ENCODE results near the gene SYNJ2.
A peak's percentile ranks its signal among the peaks of the same experiment; 100 is the strongest.

SYNJ2 gene

DNA sequence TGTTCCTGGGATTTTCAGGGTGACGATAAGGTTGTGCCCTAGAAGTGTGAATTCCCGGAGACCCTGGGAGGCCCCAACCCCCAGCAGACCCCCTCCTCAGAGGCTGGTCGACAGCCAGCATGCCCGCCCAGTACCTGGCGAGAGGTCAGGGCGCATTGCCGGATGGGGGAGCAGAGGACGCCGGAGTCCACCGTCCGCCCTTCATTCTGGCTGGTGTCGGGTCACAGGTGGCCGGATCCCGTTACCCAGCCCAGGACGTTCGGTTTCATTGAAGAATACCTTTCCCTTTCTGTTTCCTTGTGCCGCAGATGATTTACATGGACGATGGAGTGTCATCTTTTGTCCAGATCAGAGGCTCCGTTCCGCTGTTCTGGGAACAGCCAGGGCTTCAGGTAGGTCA, 61.3 kb downstream of the SYNJ2 start:
- no peak for DNase-seq

DNA sequence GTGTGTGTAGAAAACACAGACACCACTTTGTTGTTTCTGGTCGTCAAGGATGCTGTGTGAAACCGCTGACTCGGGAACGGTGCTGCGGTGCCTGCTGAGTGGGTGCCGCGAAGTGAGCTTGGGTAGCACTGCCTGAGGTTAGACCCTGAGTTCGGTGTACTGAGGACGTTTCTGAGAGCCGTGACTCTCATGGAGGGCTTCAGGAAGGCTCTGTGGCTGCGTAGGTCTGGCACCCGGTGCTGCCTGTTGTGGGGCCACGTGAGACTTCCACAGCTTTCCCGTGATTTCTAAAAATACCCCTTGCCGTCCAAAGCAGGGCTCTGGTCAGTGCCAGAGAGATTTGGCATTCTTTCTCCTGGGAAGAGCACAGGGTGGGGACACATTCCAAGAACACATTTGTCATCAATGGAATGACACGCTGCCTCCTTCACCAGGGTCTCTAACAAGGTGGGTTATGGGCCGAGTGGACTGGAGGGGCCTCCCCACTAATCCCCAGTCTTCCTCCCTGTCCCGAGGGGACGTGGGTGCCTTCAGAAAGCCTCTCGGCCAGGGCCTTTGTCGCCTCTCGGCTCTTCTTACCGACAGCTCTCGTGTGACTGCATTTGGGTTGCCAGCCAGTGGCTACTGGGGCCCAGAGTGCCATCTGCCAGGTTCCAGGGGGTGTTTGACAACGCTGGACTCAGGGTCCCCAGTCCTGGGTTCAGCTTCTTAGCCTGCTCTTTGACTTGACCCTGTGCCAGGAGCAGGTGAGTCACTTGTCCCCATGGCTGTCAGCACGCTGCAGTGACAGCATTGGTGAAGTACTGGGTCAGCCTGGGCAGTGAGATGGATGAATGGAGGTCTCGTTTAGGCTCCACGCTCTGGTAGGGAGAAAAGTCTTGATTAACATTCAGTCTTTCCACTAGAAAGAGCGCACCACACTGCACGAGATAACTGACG, 62.2 kb downstream of the SYNJ2 start:
- no peak for DNase-seq

DNA sequence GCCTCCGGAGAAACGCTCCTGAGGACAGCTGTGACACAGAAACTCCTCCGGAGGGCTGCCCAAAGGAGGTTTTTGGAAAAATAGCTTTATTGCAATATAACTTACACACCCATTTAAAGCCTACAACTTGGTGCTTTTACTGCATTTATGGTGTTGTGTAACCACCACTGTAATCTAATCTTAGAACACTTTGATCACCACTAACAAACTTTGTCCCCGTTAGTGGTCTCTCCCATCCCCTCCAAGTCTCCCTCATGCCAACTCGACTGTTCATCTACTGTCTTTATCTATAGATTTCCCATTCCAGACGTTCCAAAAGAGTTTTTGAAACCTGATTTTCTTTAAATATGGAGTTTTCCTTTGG, 62.8 kb downstream of the SYNJ2 start:
- DNase-seq, result no peak

DNA sequence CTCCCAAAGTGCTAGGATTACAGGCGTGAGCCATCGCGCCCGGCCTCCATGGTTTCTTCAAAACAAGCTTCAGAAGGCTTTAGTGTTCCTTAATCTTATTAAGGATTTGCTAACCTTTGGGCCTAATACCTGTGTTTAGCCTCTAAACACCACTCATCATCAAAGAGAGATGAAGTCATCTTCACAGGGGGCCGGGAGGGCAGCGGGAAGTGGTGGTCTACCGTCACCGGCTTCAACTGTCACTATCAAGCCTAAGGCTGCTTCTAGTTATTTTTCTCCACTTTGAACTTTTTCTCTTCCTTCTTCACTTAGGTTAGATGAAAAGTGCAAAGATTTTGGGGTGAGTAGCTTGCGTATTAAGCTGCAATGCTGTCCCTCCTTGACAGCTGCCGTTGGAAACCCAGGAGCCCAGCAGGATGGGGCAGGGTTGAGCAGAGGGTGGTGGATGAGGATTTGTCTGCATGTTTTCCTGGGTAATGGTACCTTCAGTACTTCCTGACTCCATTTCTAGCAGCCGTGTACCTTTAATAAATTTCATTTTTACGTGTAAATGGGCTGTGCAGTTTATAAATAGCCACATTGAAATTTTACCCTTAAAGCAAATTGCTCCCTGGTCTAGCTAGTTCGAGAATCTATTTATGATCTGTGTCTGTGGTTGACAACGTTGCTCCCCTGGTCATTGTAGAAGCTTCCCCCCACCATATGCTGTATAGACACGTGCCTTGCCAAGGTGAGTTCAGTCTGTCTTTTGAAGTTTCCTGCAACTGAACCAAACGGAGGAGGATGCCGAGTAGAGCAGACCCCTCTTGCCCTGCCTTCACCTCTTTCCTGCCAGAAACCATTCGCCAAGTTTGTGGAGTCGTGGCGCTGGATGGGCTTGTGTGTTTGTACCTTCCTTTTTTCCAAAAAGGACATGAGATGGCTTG, 64.8 kb downstream of the SYNJ2 start:
- no peak for DNase-seq

DNA sequence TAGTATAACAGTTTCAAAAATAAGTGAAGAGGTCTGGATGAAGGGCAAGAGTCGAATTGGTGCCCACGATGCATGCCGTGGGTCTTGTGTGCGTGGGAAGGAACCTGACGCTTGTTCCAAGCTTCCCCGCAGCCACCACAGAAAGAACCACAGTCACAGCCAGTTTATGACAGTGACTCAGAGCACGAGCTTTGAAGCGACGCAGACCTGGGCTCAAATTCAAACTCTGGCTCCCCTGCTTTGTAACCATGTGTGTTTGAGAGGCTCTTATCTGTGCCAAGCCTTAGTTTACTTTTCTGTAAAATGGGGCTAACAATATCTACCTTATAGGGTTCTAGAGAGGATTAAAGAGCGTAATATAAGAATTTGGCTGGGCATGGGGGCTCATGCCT, 65.5 kb downstream of the SYNJ2 start:
- no peak for DNase-seq

DNA sequence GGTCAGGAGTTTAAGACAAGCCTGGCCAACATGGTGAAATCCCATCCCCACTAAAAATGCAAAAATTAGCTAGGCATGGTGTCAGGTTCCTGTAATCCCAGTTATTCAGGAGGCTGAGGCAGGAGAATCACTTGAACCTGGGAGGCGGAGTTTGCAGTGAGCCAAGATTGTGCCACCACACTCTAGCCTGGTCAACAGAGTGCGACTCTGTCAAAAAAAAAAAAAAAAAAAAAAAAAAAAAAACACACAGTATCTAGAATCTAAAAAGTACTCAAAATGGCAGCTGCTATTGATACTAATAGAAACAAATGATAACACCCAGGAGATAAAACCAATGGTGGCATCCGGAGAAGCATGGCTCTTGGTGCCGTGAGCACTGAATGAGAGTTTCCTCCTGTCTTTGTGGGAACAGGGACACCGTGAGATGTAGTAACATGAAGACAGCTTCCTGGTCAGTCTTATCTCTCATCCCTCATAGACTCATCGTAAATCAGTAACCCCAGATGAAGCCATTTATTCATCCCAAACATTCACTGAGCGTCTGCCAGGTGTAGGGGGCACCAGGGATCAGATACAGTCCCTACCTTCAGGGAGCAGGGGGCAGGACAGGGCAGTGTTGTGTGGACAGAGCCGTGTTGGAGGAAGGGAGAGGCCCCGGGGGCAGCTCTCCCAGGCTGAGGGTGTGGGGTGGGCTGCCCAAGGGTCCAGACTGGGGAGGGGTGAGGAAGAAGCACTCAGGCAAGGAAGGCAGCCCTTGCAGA, 66.1 kb downstream of the SYNJ2 start:
- no peak for DNase-seq

DNA sequence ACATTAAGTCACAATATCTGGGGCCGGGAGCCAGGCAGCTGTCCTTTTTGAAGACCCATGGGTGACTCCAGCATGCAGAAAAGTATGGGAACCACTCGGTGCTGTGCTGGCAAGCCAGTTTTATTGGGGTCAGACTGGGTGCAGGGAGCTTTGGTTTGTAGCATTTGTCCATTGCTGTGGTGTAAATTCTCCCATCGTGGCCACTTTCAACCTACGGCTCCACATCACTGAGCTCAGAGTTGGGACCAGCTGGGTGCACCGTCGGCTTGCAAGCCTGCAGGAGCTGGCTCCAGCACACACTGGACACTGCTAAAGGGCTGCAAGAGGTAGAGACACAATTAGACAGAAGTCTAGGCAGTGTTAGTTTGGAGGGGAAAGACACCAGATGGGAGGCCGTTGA, 66.9 kb downstream of the SYNJ2 start:
- no peak for DNase-seq

DNA sequence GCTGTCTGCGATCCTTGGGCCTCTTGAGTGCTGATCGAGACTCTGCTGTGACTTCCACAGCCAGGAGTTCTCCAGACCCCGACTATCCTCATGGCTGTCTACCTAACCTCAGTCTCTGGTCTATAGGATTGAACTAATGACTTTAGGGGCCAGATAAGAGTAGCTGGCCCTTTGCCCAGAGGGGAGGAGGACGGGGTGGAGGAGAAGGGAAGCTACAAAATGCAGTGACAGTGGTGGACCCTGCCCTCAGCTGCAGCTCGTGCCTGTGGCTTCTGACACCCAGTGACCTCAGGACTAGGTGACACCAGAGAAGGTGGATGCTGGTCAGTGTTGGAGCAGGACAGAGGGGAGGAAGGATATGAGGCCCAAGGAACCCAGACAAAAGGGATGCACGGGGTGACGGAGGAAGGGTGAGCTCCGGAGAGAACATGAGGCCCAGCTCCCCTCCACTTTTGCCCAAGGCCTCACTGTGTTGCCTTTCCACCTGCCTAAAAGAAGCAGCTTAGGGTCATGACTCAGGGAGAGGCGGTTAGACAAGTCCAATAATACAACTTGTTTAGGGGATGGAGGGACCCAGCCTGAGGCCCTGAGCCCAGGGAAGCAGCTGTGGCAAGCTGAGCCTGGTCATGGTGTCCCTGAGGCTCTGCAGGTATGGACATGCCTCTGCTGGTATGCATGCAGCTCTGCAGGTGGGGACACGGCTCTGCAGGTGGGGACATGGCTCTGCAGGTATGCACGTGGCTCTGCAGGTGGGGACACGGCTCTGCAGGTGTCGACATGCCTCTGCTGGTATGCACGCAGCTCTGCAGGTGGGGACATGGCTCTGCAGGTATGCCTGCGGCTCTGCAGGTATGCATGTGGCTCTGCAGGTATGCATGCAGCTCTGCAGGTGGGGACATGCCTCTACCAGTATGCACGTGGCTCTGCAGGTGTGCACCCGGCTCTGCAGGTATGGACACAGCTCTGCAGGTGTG, 67.7 kb downstream of the SYNJ2 start:
- DNase-seq, result peak in 1 of 3 experiments; percentile 11

DNA sequence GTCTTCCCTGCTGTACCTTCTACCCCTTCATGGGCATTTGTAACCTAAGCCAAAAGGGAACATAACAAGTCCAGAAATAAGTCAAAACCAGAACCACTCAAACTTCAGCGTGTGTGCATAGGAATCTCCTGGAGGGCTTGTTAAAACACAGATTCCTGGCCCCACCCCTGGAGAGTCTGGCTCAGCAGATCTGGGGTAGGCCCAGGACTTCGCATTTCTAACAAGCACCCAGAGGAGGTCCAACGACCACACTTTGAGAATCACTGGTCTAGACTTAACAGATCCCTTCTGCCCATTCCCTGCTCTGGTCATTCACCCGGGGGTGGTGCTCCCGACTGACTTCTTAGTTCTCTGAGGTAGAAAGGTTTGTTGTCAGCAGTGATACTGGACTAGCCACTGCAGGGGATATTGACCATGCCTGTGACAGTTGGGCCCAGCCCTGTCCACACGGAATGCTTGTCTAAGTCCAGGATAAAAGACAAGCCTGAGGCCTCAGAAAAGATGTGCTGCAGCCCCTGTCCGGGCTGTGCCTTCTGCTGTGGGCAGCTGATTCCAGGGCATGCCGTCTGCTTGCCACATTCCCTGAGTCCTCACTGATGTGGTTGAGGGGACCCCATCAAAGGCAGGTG, 68.6 kb downstream of the SYNJ2 start:
- no peak for DNase-seq

DNA sequence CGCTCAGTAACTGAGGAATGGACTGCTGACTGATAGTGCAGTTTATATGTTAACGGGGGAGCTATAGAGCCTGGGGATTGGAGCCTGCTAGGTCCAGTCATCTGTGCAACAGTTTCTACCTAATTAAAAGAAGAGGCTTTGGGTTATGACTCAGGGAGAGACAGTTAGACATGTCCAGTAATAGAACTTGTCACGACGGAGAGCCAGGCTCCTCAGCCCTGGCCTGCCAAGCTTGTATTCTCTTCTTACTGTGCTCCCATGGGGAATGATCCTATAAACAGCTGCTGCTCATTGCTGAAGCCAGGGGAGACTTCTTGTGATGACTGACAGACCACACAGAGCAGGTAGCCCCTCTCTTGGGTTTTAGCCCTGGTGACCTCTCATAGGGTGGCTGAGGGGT, 69.3 kb downstream of the SYNJ2 start:
- no peak for DNase-seq

DNA sequence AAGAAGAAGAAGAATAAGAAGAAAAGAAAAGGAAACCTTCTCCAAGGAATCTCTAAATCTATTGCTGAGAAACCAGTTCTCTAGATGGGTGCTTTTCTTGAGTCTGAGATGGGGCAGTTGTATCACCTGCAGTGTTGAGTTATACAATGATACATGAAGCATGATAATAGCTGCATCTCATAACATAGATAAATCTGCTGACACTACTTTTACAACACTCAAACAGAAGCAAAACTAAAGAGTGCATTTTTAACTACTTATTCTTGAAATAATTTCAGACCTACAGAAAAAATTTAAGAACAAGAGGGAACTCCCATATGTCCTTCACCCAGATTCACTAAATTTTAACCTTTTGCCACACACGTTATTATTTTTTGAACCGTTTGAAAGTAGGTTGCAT, 70.3 kb downstream of the SYNJ2 start:
- DNase-seq, result no peak

DNA sequence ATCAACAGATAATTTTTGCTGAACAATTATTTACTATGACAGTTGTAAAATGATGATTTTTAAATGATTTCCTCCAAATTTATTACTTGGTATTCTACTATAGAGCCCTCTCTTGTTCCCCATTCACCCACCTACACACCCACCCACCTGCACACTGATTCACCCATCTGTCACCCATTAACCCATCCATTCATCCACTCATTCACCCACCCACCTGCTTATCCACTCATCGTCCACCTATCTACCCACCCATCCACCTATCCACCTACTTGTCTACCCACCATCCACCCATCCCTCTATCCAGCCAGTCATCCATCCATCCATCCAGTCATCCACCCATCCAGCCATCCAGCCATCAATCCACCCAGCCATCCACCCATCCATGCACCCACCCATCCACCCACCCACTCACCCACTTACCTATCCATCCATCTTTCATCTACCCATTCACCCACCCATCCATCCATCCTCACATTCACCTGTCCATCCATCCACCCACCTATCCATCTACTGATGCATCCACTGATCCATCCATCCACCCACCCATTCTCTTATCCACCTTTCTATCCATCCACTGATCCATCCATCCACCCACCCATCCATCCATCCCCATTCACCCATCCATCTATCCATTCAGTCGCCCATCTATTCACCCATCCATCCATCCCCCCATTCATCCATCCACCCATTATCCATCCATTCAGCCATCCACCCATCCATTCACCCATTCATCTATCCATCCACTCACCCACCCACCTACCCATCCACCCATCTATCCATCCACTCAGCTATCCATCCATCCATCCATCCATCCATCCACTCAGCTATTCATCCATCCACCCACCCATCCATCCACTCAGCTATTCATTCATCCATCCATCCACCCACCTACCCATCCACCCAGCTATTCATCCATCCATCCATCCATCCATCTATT, 72.0 kb downstream of the SYNJ2 start:
- no peak for DNase-seq

DNA sequence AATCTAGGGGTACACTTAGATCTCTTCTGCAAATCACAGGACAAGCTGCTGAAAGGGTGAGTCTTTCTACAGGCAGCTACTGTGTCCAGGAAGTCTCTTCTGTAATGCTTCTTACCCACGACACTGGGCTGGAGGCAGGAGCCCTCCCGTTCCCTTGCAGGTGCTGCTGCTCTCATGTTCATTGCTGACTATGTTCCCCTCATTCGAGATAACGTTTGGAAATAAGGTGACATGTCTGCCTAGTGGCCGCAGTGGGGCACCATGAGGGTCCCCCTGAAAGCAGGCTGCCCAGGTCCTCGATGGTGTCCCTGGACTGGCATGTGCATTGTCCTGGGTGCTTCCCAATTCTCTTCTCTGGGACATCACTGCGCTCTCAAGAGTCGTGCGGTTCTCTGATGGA, 74.7 kb downstream of the SYNJ2 start:
- DNase-seq, result no peak

DNA sequence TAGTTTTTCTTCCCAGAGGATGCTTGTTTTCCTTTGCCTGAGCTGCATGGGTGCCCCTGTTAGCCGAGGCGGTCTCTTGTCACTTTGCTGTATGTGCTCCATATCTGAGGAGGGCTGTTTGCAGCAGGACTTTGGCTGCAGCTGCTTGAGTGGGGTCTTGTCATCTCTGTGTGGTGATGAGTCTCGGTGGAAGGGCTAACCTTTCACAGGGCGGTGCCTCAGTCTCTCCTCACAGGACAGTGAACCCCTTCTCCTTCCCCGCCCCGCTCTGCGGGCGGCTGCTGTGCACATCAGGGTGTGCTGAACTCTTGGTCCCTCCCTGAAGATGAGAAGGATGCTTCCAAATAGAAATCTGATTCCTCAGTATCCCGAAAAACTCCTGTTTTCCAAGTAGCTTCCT, 75.1 kb downstream of the SYNJ2 start:
- DNase-seq, result no peak

DNA sequence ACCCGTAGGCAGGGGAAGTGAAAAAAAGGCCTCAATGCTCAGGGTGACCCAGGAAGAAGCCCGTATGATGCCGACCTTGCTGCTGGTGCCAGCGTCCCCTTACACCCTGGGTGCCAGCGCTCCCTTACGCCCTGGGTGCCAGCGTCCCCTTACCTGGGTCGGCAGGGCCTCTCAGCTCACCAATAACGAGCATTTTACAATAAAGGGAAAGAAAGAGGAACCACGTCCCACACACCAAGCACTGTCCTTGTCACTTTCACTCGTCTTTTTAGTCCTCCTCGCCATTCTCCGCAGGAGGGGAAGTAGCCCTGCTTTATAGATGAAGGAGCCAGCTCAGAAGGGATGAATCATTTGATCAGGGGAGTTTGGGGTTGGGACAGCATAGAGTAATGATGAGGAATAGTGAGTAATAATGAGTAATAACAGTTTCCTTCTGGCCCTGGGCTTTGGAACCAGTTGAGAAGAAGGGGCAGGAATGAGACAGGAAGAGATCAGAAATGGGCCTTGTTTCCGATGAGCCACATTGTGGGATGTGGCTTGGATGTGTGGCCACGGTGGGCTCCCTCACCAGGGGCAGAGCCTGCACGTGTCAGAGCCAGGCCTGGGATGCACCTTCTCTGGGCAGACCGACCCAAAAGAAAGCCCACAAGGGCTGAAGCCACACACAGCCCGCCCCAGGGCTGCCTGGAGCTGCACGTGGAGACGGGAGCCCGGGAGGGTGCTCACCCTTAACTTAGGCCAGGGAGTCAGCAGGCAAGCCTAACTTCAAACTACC, 75.7 kb downstream of the SYNJ2 start:
- DNase-seq, result no peak

DNA sequence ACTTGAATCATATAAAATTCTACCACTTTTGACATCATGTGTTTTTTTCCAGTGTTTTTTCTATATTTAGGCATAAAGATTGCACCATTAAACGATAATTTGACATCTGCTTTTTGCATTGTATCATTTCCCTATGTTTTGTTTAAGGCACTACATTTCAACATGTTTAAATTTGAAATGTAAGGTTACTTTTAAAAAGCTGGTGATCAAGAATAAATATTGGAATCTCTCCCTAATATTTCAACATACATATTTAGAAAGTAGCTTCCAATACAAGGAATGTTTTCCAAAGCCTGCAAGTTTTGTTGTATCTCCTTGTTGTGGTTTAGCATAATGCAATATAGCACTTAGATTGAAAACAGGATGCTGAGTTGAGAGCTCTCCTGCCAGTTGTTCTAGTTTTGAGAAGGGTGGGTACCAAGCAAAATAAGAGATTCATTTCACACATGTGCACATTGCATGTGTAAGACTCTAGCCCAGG, 76.5 kb downstream of the SYNJ2 start:
- no peak for DNase-seq

DNA sequence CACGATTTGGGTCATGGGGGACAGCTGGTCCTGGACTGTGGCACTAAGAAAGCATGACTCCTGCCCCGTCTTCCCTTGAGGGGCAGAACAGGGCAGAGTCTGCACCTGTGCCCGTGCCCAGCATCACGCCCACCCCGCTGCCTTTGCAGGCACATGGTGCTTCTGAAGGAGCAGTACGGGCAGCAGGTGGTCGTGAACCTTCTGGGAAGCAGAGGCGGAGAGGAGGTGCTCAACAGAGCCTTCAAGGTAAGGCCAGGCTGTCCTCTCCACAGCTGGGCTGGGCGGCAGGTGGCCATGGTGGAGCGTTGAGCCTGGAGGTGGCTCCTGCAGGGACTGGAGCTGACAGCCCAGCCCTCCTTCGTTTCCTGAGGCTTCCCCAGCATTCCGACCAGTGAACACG, 77.4 kb downstream of the SYNJ2 start:
- no peak for DNase-seq

DNA sequence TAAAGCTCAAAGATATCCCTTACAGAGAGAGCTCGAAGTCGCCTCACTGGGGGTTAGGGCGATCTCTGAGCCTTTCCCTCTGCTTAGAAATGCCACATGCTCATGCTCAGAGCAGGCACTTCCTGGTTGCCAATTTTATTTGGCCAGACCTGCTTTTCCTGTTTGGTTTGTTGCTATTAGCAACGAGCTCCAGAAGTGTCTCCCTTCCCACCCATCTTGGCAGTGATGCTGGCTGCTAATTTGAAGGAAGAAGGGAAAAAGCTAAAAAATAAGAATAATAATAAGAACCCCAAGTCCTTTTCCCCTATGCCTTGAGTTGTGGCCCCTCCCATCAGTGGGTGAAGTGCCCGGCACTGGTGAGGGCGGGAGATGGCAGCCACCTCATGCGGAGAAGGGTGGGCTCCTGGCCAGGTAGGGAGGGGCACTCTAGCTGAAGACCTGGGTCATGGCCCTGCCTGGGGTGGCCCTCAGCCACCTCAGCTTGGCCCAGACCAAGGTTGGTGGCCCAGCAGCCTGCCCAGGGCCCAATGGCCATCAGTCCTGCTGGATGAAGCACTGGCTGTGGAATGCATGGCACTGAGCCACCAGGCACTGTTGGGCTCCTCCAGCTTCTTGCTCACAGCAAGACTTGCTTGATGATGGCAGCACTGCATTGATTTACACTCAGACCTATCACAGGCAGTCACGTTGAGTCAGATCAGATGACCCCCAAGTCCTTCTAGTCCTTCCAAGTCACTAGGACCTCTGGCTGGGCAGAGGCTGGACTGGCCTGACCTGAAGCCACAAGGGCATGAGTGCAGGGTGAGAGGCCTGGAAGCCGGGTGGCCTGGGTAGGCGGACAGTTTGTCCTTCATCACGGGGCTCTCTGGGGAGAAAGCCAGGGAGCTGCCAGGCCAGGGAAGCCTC, 79.0 kb downstream of the SYNJ2 start:
- peak in 2 of 3 experiments; percentile 53 to 82 for DNase-seq

Measured in NCI-H1417 (cell line).